ENCODE results near the gene IFNGR2.

Gene IFNGR2

GRCh38 chr21:33478935-33479678 lies 75.9 kb downstream of the IFNGR2 start (continued):
- TF ChIP-seq, protein P1, sequence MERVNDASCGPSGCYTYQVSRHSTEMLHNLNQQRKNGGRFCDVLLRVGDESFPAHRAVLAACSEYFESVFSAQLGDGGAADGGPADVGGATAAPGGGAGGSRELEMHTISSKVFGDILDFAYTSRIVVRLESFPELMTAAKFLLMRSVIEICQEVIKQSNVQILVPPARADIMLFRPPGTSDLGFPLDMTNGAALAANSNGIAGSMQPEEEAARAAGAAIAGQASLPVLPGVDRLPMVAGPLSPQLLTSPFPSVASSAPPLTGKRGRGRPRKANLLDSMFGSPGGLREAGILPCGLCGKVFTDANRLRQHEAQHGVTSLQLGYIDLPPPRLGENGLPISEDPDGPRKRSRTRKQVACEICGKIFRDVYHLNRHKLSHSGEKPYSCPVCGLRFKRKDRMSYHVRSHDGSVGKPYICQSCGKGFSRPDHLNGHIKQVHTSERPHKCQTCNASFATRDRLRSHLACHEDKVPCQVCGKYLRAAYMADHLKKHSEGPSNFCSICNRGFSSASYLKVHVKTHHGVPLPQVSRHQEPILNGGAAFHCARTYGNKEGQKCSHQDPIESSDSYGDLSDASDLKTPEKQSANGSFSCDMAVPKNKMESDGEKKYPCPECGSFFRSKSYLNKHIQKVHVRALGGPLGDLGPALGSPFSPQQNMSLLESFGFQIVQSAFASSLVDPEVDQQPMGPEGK (CRISPR knock-in tag; IDR thresholded peaks at IDR 0.05; ENCODE audit: borderline replicate concordance): no peak
- TF ChIP-seq GLIS3 (CRISPR knock-in tag; IDR thresholded peaks at IDR 0.05): no peak
- no peak for TF ChIP-seq RARB (CRISPR knock-in tag; IDR thresholded peaks at IDR 0.05)

DNA sequence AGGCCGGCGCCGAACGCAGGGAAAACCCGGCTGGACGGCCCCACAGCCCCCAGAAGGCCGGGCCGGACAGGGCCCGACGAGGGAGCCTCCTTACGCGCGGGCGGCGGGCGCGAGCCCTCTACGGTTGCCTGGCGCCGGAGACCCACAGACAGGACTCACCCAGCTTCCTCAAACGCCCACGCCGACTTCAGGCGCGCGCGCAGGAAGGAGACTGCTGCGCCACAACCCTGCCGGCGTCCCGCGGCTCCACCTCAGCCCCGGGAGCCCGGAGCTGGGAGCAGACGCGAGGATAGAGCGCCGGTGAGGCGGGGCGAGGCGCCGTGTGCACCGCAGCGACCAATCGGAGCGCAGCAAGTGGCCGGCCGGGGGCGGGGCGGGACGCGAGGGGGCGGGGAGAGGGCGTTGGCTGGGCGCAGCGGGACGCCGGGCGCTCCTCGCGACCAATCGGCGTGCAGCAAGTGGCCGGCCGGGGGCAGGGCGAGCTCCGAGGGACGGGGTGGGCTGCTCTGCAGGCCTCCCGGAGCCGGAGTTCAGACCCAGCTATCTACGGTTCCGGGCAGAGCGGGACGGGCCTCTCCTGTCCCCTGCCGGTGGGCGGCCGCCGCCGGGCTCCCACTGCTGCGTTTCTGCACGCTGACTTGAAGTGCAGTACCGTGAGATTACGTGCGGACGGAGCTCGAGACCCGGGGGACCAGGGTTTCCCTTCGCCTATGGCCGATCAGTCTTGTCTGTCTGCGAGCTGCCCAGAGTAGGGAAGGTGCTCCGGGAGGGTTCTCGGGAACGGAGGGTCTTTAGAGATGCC lies 76.7 kb downstream of the IFNGR2 start, which contains the start of gene TMEM50B:
Gene TMEM50B, minus strand, starts transcription at position 296 of the 802 bp plus-strand sequence. CDS start 11,089 bp downstream, outside the sequence.
- peak; percentile 94 for ATAC-seq
- no peak for TF ChIP-seq TOX (CRISPR knock-in tag; IDR thresholded peaks at IDR 0.05; ENCODE audit: borderline replicate concordance)
- no peak for TF ChIP-seq ZNF8 (CRISPR knock-in tag; IDR thresholded peaks at IDR 0.05)
- no peak for TF ChIP-seq ESRRG (CRISPR knock-in tag; IDR thresholded peaks at IDR 0.05)
- no peak for TF ChIP-seq CSRNP3 (CRISPR knock-in tag; IDR thresholded peaks at IDR 0.05)
- TF ChIP-seq, protein P2, sequence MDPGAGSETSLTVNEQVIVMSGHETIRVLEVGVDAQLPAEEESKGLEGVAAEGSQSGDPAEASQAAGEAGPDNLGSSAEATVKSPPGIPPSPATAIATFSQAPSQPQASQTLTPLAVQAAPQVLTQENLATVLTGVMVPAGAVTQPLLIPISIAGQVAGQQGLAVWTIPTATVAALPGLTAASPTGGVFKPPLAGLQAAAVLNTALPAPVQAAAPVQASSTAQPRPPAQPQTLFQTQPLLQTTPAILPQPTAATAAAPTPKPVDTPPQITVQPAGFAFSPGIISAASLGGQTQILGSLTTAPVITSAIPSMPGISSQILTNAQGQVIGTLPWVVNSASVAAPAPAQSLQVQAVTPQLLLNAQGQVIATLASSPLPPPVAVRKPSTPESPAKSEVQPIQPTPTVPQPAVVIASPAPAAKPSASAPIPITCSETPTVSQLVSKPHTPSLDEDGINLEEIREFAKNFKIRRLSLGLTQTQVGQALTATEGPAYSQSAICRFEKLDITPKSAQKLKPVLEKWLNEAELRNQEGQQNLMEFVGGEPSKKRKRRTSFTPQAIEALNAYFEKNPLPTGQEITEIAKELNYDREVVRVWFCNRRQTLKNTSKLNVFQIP (CRISPR knock-in tag; IDR thresholded peaks at IDR 0.05; ENCODE audit: borderline replicate concordance, low read depth): no peak
- no peak for TF ChIP-seq TCF4 (CRISPR knock-in tag; IDR thresholded peaks at IDR 0.05; ENCODE audit: borderline replicate concordance)
- 0 out of 2 replicates have a peak, but pooled peaks have one; percentile 8 for TF ChIP-seq ZNF565 (CRISPR knock-in tag; conservative IDR thresholded peaks at IDR 0.05; ENCODE audit: low read depth)
- no peak for TF ChIP-seq OSR1 (CRISPR knock-in tag; IDR thresholded peaks at IDR 0.05)
- no peak for TF ChIP-seq ZC3H10 (CRISPR knock-in tag; IDR thresholded peaks at IDR 0.05)
- TF ChIP-seq BACH2 (CRISPR knock-in tag; IDR thresholded peaks at IDR 0.05; ENCODE audit: borderline replicate concordance): no peak
- no peak for TF ChIP-seq CREB5 (CRISPR knock-in tag; IDR thresholded peaks at IDR 0.05; ENCODE audit: low read depth)
- TF ChIP-seq ARNTL (CRISPR knock-in tag; IDR thresholded peaks at IDR 0.05; ENCODE audit: borderline replicate concordance, low read depth): no peak
- TF ChIP-seq, protein P3, sequence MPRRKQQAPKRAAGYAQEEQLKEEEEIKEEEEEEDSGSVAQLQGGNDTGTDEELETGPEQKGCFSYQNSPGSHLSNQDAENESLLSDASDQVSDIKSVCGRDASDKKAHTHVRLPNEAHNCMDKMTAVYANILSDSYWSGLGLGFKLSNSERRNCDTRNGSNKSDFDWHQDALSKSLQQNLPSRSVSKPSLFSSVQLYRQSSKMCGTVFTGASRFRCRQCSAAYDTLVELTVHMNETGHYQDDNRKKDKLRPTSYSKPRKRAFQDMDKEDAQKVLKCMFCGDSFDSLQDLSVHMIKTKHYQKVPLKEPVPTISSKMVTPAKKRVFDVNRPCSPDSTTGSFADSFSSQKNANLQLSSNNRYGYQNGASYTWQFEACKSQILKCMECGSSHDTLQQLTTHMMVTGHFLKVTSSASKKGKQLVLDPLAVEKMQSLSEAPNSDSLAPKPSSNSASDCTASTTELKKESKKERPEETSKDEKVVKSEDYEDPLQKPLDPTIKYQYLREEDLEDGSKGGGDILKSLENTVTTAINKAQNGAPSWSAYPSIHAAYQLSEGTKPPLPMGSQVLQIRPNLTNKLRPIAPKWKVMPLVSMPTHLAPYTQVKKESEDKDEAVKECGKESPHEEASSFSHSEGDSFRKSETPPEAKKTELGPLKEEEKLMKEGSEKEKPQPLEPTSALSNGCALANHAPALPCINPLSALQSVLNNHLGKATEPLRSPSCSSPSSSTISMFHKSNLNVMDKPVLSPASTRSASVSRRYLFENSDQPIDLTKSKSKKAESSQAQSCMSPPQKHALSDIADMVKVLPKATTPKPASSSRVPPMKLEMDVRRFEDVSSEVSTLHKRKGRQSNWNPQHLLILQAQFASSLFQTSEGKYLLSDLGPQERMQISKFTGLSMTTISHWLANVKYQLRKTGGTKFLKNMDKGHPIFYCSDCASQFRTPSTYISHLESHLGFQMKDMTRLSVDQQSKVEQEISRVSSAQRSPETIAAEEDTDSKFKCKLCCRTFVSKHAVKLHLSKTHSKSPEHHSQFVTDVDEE (CRISPR knock-in tag; IDR thresholded peaks at IDR 0.05): peak; percentile 18; the same call in 1 of the 2 replicates
- TF ChIP-seq ZFP30 (CRISPR knock-in tag; IDR thresholded peaks at IDR 0.05): no peak
- TF ChIP-seq RARB (CRISPR knock-in tag; IDR thresholded peaks at IDR 0.05): no peak
- no peak for TF ChIP-seq CSDC2 (CRISPR knock-in tag; IDR thresholded peaks at IDR 0.05)
